Activated CD4-positive, alpha-beta memory T cell treated with anti-CD3 and anti-CD28 coated beads, Interleukin-2, amount 10 ng/mL, durations not matched to agents 7 days and 5 days (primary cell): ENCODE measurements around the gene ACBD4. TPM values are rescaled to one million over a fixed set of nuclear protein-coding genes. Genes with fewer than 3 reads are reported as not detected.

Source experiments
- CTCF ChIA-PET: fragments of 350-600 bp; sonication (Branson Sonifier 250); formaldehyde crosslinking; loops from one replicate; lab custom pipeline; 2021; ENCODE audit warnings: antibody characterized with exemption, inconsistent platforms; lab: Charles Lee
- POLR2A ChIA-PET: fragments of 350-600 bp; sonication (Branson Sonifier 250); formaldehyde crosslinking; loops from one replicate; lab custom pipeline; 2021; ENCODE audit warnings: antibody characterized with exemption; lab: Charles Lee
- DNase-seq: peaks from one replicate; pipeline ENCODE4 v3.0.0-alpha.2; 2020
- H3K27ac Mint-ChIP-seq: one replicate; pipeline ENCODE4 v1.8.0; 2021; ENCODE audit warnings: mild to moderate bottlenecking, mixed read lengths
- H3K27me3 Mint-ChIP-seq: one replicate; pipeline ENCODE4 v1.8.0; 2021; ENCODE audit warnings: mixed read lengths
- H3K36me3 Mint-ChIP-seq: one replicate; pipeline ENCODE4 v1.8.0; 2021; ENCODE audit warnings: low read depth, mixed read lengths
- H3K4me1 Mint-ChIP-seq: one replicate; pipeline ENCODE4 v1.8.0; 2021; ENCODE audit warnings: mixed read lengths
- H3K4me3 Mint-ChIP-seq: one replicate; pipeline ENCODE4 v1.8.0; 2021; ENCODE audit warnings: mild to moderate bottlenecking, mixed read lengths
- H3K9me3 Mint-ChIP-seq: one replicate; pipeline ENCODE4 v1.8.0; 2021; ENCODE audit warnings: mixed read lengths
- total RNA-seq, 2 experiments: library from RNA; stranded (reverse); gene quantifications; one replicate each; pipeline ENCODE4 v1.2.3, GENCODE V29; 2021

The ACBD4 gene
- total RNA-seq, 2 experiments from 2014 or later = 15.0 to 17.8 TPM

- POLR2A ChIA-PET = no interaction called here
- Mint-ChIP-seq H3K9me3 (no peaks in the 10 kb centered on the region), H3K36me3 (peaks cover 67% of the 10 kb centered on the region), H3K27ac (no peak overlapping the region), H3K27me3 (no peaks in the 10 kb centered on the region), H3K4me3 (no peak overlapping the region), H3K4me1 (no peaks in the 10 kb centered on the region)
- CTCF ChIA-PET = interaction anchor here (0.6 to 2.4 kb wide), 3 partner anchors 38 to 146 kb away, joined by 3 to 10 read pairs (median 4); partner anchors contain the start of gene ACBD4
- no peak for DNase-seq
Observed at GRCh38 chr17:45096926-45097325, 38.6 kb upstream of the ACBD4 start.

- no peaks in the 10 kb centered on the region for H3K27me3 Mint-ChIP-seq
- H3K4me3 Mint-ChIP-seq = no peak overlapping the region
- H3K36me3 Mint-ChIP-seq = peaks cover 68% of the 10 kb centered on the region
- DNase-seq = no peak
- H3K27ac Mint-ChIP-seq = no peak overlapping the region
- CTCF ChIA-PET = interaction anchor here (0.8 to 3.5 kb wide), 11 partner anchors 10 to 199 kb away, joined by 3 to 26 read pairs (median 4); partner anchors contain the start of genes ACBD4, DCAKD and EFTUD2
- no peaks in the 10 kb centered on the region for H3K4me1 Mint-ChIP-seq
- POLR2A ChIA-PET = interaction anchor here (0.6 to 0.9 kb wide), 2 partner anchors 51 to 178 kb away, joined by 3 read pairs; no protein-coding TSS in a partner anchor
- H3K9me3 Mint-ChIP-seq = no peaks in the 10 kb centered on the region
Observed at GRCh38 chr17:45098081-45098868, 37.2 kb upstream of the ACBD4 start.

- H3K4me1 Mint-ChIP-seq = no peaks in the 10 kb centered on the region
- H3K4me3 Mint-ChIP-seq = no peak overlapping the region
- POLR2A ChIA-PET = interaction anchor here (0.6 to 1.1 kb wide), 3 partner anchors 38 to 178 kb away, joined by 3 to 5 read pairs (median 3); partner anchors contain the start of gene NMT1
- no peaks in the 10 kb centered on the region for H3K27me3 Mint-ChIP-seq
- CTCF ChIA-PET = interaction anchor here (0.7 to 3.5 kb wide), 18 partner anchors 10 to 233 kb away, joined by 3 to 26 read pairs (median 4); partner anchors contain the start of genes ACBD4, DCAKD and EFTUD2
- peaks cover 68% of the 10 kb centered on the region for H3K36me3 Mint-ChIP-seq
- DNase-seq = peak; percentile 79
- H3K27ac Mint-ChIP-seq = no peak overlapping the region
- H3K9me3 Mint-ChIP-seq = no peaks in the 10 kb centered on the region
Observed at GRCh38 chr17:45098869-45099616, 36.4 kb upstream of the ACBD4 start.

- H3K27me3 Mint-ChIP-seq = no peaks in the 10 kb centered on the region
- CTCF ChIA-PET = interaction anchor here (0.6 to 0.7 kb wide), 2 partner anchors 26 to 99 kb away, joined by 3 to 4 read pairs; no protein-coding TSS in a partner anchor
- no peaks in the 10 kb centered on the region for H3K9me3 Mint-ChIP-seq
- H3K36me3 Mint-ChIP-seq = peaks cover 72% of the 10 kb centered on the region
- POLR2A ChIA-PET = no interaction called here
- H3K4me1 Mint-ChIP-seq = no peaks in the 10 kb centered on the region
- no peak overlapping the region for H3K27ac Mint-ChIP-seq
- no peak overlapping the region for H3K4me3 Mint-ChIP-seq
- no peak for DNase-seq
Observed at GRCh38 chr17:45101546-45101882, 34.0 kb upstream of the ACBD4 start.

GRCh38 chr17:45101883-45102811, 33.3 kb upstream of the ACBD4 start:
- no peaks in the 10 kb centered on the region for H3K9me3 Mint-ChIP-seq
- CTCF ChIA-PET = no interaction called here
- no peaks in the 10 kb centered on the region for H3K27me3 Mint-ChIP-seq
- H3K27ac Mint-ChIP-seq = no peak overlapping the region
- no peak for DNase-seq
- H3K4me3 Mint-ChIP-seq = no peak overlapping the region
- no peaks in the 10 kb centered on the region for H3K4me1 Mint-ChIP-seq
- POLR2A ChIA-PET = interaction anchor here (0.6 kb wide), 1 partner anchor 22 kb away, joined by 3 read pairs; no protein-coding TSS in a partner anchor
- peaks cover 72% of the 10 kb centered on the region for H3K36me3 Mint-ChIP-seq

- Mint-ChIP-seq H3K36me3 (peaks cover 67% of the 10 kb centered on the region), H3K27ac (no peak overlapping the region), H3K9me3 (no peaks in the 10 kb centered on the region), H3K4me1 (no peaks in the 10 kb centered on the region), H3K27me3 (no peaks in the 10 kb centered on the region), H3K4me3 (no peak overlapping the region)
- ChIA-PET POLR2A (interaction anchor here (1.0 kb wide), 1 partner anchor 12 kb away, joined by 3 read pairs; no protein-coding TSS in a partner anchor), CTCF (no interaction called here)
- DNase-seq = no peak
Observed at GRCh38 chr17:45102856-45103255, 32.6 kb upstream of the ACBD4 start.

GRCh38 chr17:45103269-45103795, 32.2 kb upstream of the ACBD4 start:
- Mint-ChIP-seq H3K4me1 (no peaks in the 10 kb centered on the region), H3K27ac (no peak overlapping the region), H3K27me3 (no peaks in the 10 kb centered on the region), H3K36me3 (peaks cover 63% of the 10 kb centered on the region), H3K9me3 (no peaks in the 10 kb centered on the region), H3K4me3 (no peak overlapping the region)
- DNase-seq = no peak
- CTCF ChIA-PET = no interaction called here
- POLR2A ChIA-PET = interaction anchor here (1.0 kb wide), 1 partner anchor 12 kb away, joined by 3 read pairs; no protein-coding TSS in a partner anchor

- no peaks in the 10 kb centered on the region for H3K4me1 Mint-ChIP-seq
- no peaks in the 10 kb centered on the region for H3K9me3 Mint-ChIP-seq
- DNase-seq = no peak
- no peak overlapping the region for H3K27ac Mint-ChIP-seq
- H3K27me3 Mint-ChIP-seq = no peaks in the 10 kb centered on the region
- POLR2A ChIA-PET = interaction anchor here (1.0 kb wide), 1 partner anchor 11 kb away, joined by 3 read pairs; no protein-coding TSS in a partner anchor
- CTCF ChIA-PET = no interaction called here
- peaks cover 64% of the 10 kb centered on the region for H3K36me3 Mint-ChIP-seq
- H3K4me3 Mint-ChIP-seq = no peak overlapping the region
Observed at GRCh38 chr17:45104029-45104428, 31.5 kb upstream of the ACBD4 start.

- Mint-ChIP-seq H3K27me3 (no peaks in the 10 kb centered on the region), H3K4me1 (no peaks in the 10 kb centered on the region), H3K36me3 (peaks cover 59% of the 10 kb centered on the region), H3K4me3 (no peak overlapping the region), H3K27ac (no peak overlapping the region), H3K9me3 (no peaks in the 10 kb centered on the region)
- POLR2A ChIA-PET = no interaction called here
- CTCF ChIA-PET = no interaction called here
- no peak for DNase-seq
Observed at GRCh38 chr17:45104497-45104896, 31.0 kb upstream of the ACBD4 start.

GRCh38 chr17:45104907-45105624, 30.4 kb upstream of the ACBD4 start:
- POLR2A ChIA-PET = no interaction called here

GRCh38 chr17:45106096-45106495, 29.4 kb upstream of the ACBD4 start:
- POLR2A ChIA-PET = no interaction called here
- DNase-seq = no peak
- CTCF ChIA-PET = no interaction called here
- Mint-ChIP-seq H3K27me3 (no peaks in the 10 kb centered on the region), H3K27ac (no peak overlapping the region), H3K4me3 (no peak overlapping the region), H3K4me1 (no peaks in the 10 kb centered on the region), H3K9me3 (no peaks in the 10 kb centered on the region), H3K36me3 (peaks cover 57% of the 10 kb centered on the region)

More at GRCh38 chr17:45104907-45105624, 30.4 kb upstream of the ACBD4 start:
- H3K36me3 Mint-ChIP-seq = peaks cover 57% of the 10 kb centered on the region
- H3K27me3 Mint-ChIP-seq = no peaks in the 10 kb centered on the region
- no peaks in the 10 kb centered on the region for H3K4me1 Mint-ChIP-seq
- no peak overlapping the region for H3K4me3 Mint-ChIP-seq
- H3K9me3 Mint-ChIP-seq = no peaks in the 10 kb centered on the region
- no peak overlapping the region for H3K27ac Mint-ChIP-seq
- CTCF ChIA-PET = no interaction called here
- no peak for DNase-seq
